GM21528 (cell line): ENCODE data around the gene TMEM37.

Source experiments
- ATAC-seq: cut with Tn5 transposase; IDR thresholded peaks from one replicate; pipeline ENCODE4 v1.9.1; 2021; ENCODE audit warnings: mild to moderate bottlenecking, moderate library complexity; ENCODE audit not compliant: unreplicated experiment, low FRiP score

Gene TMEM37

GRCh38 chr2:119475225-119475856 lies 43.7 kb downstream of the TMEM37 start:
- ATAC-seq, result no peak

GRCh38 chr2:119475857-119476244 lies 44.2 kb downstream of the TMEM37 start:
- ATAC-seq, result no peak

- ATAC-seq, result peak; percentile 65
Observed at GRCh38 chr2:119476301-119477112, 44.9 kb downstream of the TMEM37 start.

GRCh38 chr2:119477113-119477505 lies 45.5 kb downstream of the TMEM37 start:
- ATAC-seq, result no peak

GRCh38 chr2:119478188-119478977 lies 46.7 kb downstream of the TMEM37 start:
- ATAC-seq, result no peak

- no peak for ATAC-seq
Observed at GRCh38 chr2:119478978-119479295, 47.3 kb downstream of the TMEM37 start.

GRCh38 chr2:119480184-119480583 lies 48.5 kb downstream of the TMEM37 start:
- no peak for ATAC-seq

GRCh38 chr2:119480718-119481142 lies 49.1 kb downstream of the TMEM37 start:
- ATAC-seq, result no peak

GRCh38 chr2:119481501-119482455 lies 50.1 kb downstream of the TMEM37 start:
- no peak for ATAC-seq

- no peak for ATAC-seq
Observed at GRCh38 chr2:119482481-119483394, 51.1 kb downstream of the TMEM37 start.

- ATAC-seq, result no peak
Observed at GRCh38 chr2:119483395-119483753, 51.7 kb downstream of the TMEM37 start.

GRCh38 chr2:119483896-119484718 lies 52.5 kb downstream of the TMEM37 start:
- ATAC-seq, result no peak

- ATAC-seq, result no peak
Observed at GRCh38 chr2:119484834-119485233, 53.2 kb downstream of the TMEM37 start.

GRCh38 chr2:119485336-119486110 lies 53.9 kb downstream of the TMEM37 start:
- no peak for ATAC-seq

GRCh38 chr2:119486196-119486827 lies 54.7 kb downstream of the TMEM37 start:
- no peak for ATAC-seq

- ATAC-seq, result no peak
Observed at GRCh38 chr2:119486886-119487285, 55.2 kb downstream of the TMEM37 start.
